Thoracic aorta (tissue), 2 donors: ENCODE data around the gene STK32C. TPM values are rescaled to one million over a fixed set of nuclear protein-coding genes. Genes with fewer than 3 reads are reported as not detected.

ENCODE experiments used
- ATAC-seq: fragments of 150-250 bp; one replicate; pipeline ENCODE4 v1.8.0; 2017; ENCODE audit warnings: low read depth; ENCODE audit not compliant: insufficient number of reproducible peaks, low FRiP score
- DNase-seq: peaks from one replicate; pipeline ENCODE4 v3.0.0-alpha.2; 2020; ENCODE audit warnings: low spot score
- H3K27ac ChIP-seq, 2 donors: fragments of 200-600 bp; sonication (generic); 1 replicate in 1 of 2; 2 replicates in 1 of 2; pipeline ENCODE4 v1.5.1; 2016; ENCODE audit warnings: mild to moderate bottlenecking in 2 of 2, moderate library complexity in 2 of 2
- H3K27me3 ChIP-seq: fragments of 200-600 bp; sonication (generic); replicated peaks from 2 replicates; pipeline ENCODE4 v1.6.0; 2016; ENCODE audit warnings: mild to moderate bottlenecking; ENCODE audit not compliant: insufficient read depth
- H3K36me3 ChIP-seq: fragments of 200-600 bp; sonication (generic); one replicate; pipeline ENCODE4 v1.5.1; 2016
- H3K4me1 ChIP-seq, 2 donors: fragments of 200-600 bp; sonication (generic); 1 replicate in 1 of 2; 2 replicates in 1 of 2; pipeline versions ENCODE4 v1.5.1 to v1.6.0; 2016; ENCODE audit warnings: low read depth in 2 of 2, mild to moderate bottlenecking in 1 of 2; ENCODE audit not compliant: control insufficient read depth in 1 of 2
- H3K4me3 ChIP-seq: fragments of 200-600 bp; sonication (generic); 2 replicates; pipeline ENCODE4 v1.5.1; 2016; ENCODE audit warnings: mild to moderate bottlenecking
- H3K9me3 ChIP-seq: fragments of 200-600 bp; sonication (generic); 2 replicates; pipeline ENCODE4 v1.5.1; 2016
- total RNA-seq, 2 donors: library from RNA; depleted of rRNA; stranded (reverse); fragments of >200 nt; gene quantifications; one replicate each; pipeline versions ENCODE4 v1.1.0 to v1.2.3, GENCODE V29; 2016
- TF ChIP-seq, protein P1 (sequence below): fragments of 200-600 bp; sonication (generic); IDR thresholded peaks from one replicate; pipeline ENCODE4 v1.5.1; 2019; ENCODE audit warnings: antibody characterized with exemption

STK32C gene
- total RNA-seq, 2 donors from 2014 or later, result 1.1 to 4.2 TPM

GRCh38 chr10:132183046-132183445 lies 124.7 kb downstream of the STK32C start:
- H3K27ac ChIP-seq, result no peak overlapping the region
- no peaks in the 10 kb centered on the region for H3K9me3 ChIP-seq
- no peaks in the 10 kb centered on the region for H3K36me3 ChIP-seq
- ATAC-seq, result no peak
- no peak for DNase-seq
- H3K4me1 ChIP-seq, result peaks cover 7 to 23% of the 10 kb centered on the region in 2 donors
- no peak overlapping the region for H3K4me3 ChIP-seq
- peaks cover 13% of the 10 kb centered on the region for H3K27me3 ChIP-seq
- TF ChIP-seq, protein P1, sequence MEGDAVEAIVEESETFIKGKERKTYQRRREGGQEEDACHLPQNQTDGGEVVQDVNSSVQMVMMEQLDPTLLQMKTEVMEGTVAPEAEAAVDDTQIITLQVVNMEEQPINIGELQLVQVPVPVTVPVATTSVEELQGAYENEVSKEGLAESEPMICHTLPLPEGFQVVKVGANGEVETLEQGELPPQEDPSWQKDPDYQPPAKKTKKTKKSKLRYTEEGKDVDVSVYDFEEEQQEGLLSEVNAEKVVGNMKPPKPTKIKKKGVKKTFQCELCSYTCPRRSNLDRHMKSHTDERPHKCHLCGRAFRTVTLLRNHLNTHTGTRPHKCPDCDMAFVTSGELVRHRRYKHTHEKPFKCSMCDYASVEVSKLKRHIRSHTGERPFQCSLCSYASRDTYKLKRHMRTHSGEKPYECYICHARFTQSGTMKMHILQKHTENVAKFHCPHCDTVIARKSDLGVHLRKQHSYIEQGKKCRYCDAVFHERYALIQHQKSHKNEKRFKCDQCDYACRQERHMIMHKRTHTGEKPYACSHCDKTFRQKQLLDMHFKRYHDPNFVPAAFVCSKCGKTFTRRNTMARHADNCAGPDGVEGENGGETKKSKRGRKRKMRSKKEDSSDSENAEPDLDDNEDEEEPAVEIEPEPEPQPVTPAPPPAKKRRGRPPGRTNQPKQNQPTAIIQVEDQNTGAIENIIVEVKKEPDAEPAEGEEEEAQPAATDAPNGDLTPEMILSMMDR, result no peak

GRCh38 chr10:132182591-132182990 lies 125.2 kb downstream of the STK32C start:
- Histone ChIP-seq H3K4me1 (peaks cover 7 to 19% of the 10 kb centered on the region in 2 donors), H3K27me3 (peaks cover 9% of the 10 kb centered on the region), H3K9me3 (no peaks in the 10 kb centered on the region), H3K36me3 (no peaks in the 10 kb centered on the region), H3K4me3 (no peak overlapping the region), H3K27ac (no peak overlapping the region)
- TF ChIP-seq, protein P1, result no peak
- no peak for ATAC-seq
- DNase-seq, result no peak

GRCh38 chr10:132181691-132182425 lies 125.9 kb downstream of the STK32C start:
- TF ChIP-seq, protein P1, result no peak
- H3K4me3 ChIP-seq, result no peak overlapping the region
- peaks cover 6% of the 10 kb centered on the region for H3K27me3 ChIP-seq
- H3K36me3 ChIP-seq, result no peaks in the 10 kb centered on the region
- no peak overlapping the region for H3K27ac ChIP-seq
- peaks cover 5 to 12% of the 10 kb centered on the region in 2 donors for H3K4me1 ChIP-seq
- no peak for ATAC-seq
- no peaks in the 10 kb centered on the region for H3K9me3 ChIP-seq
- no peak for DNase-seq

DNA sequence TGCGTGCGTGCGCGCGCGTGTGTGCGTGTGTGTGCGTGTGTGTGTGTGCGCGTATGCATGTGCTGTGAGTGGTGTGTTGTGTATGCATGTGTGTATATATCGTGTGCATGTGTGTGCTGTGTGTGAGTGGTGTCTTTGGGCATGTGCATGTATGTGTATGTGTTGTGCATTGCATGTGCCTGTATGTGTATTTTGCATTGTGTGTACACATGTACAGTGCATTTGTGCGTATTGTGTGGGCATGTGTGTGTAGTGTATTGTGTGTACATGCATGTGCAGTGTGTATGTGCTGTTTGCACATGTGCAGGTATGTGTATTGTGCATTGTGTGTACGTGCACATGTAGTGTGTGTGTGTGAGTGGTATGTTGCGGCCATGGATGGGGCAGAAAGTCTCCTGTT lies 127.0 kb downstream of the STK32C start:
- H3K27ac ChIP-seq, result no peak overlapping the region
- no peak for ATAC-seq
- H3K4me3 ChIP-seq, result no peak overlapping the region
- H3K9me3 ChIP-seq, result no peaks in the 10 kb centered on the region
- H3K4me1 ChIP-seq, result peaks cover 0 to 4% of the 10 kb centered on the region in 2 donors
- H3K27me3 ChIP-seq, result peaks cover 6% of the 10 kb centered on the region
- DNase-seq, result no peak
- no peaks in the 10 kb centered on the region for H3K36me3 ChIP-seq
- TF ChIP-seq, protein P1, result no peak

DNA sequence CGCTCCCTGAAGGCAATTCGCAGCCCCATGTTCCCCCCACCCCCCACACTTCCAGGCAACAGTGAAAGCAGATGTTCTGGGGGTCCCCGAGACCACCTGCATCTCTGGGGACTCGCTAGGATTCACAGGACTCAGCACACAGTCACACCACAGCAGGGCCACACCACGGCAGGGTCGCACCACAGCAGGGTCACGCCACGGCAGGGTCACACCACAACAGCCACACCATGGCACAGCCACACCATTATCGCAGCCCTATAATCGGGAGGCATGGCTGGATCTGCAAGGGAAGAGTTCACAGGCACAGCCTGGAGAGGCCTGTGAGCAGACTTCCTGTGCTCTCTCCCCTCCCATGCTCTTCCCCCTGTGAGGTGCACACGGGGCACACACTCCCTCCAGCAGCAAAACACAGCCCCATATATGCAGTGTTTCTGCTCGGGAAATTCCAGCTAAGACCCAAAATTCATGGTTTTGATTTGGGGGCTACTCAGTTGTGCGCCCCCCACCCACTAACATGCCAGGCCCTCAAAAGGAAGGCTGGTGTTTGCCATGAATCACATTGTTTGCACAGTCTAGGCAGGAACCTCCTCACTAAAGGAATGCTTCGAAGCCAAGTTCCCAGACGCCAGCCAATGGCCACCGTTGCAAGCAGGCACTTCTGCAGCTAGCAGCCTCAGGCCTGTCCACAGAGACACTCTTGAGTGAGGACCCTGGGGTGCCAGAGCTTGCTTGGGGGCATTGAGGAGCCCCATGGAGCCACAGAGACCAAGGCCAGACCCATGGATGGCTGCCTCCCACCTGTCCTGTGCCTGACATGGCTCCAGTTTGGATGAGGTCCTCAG lies 128.0 kb downstream of the STK32C start:
- ATAC-seq (no peak), DNase-seq (no peak)
- Histone ChIP-seq H3K27ac (no peak overlapping the region), H3K9me3 (no peaks in the 10 kb centered on the region), H3K36me3 (no peaks in the 10 kb centered on the region), H3K27me3 (no peaks in the 10 kb centered on the region), H3K4me1 (no peaks in the 10 kb centered on the region), H3K4me3 (no peak overlapping the region)
- TF ChIP-seq, protein P1, result no peak
